H9 (cell line): ENCODE results near the gene SYNPO. TPM values are rescaled to one million over a fixed set of nuclear protein-coding genes. Genes with fewer than 3 reads are reported as not detected.

Experiments used
- DNase-seq: peaks from one replicate; pipeline ENCODE4 v3.0.0-alpha.2; 2017
- H2AFZ ChIP-seq: one replicate; pipeline ENCODE4 v1.6.1; 2013; ENCODE audit warnings: mild to moderate bottlenecking, low read length, control low read depth, moderate library complexity
- H2AK5ac ChIP-seq: 2 replicates; pipeline ENCODE4 v1.6.1; 2013; ENCODE audit warnings: low read length, control low read depth, mixed read lengths; ENCODE audit not compliant: insufficient read length
- H2BK120ac ChIP-seq: one replicate; pipeline ENCODE4 v1.6.1; 2013; ENCODE audit warnings: low read depth, mild to moderate bottlenecking, low read length, control low read depth, inconsistent platforms; ENCODE audit not compliant: poor library complexity, severe bottlenecking
- H2BK12ac ChIP-seq: 2 replicates; pipeline ENCODE4 v1.6.1; 2013; ENCODE audit warnings: low read length, control low read depth, mixed read lengths, low read depth; ENCODE audit not compliant: insufficient read length
- H2BK15ac ChIP-seq: 2 replicates; pipeline ENCODE4 v1.6.1; 2013; ENCODE audit warnings: low read depth, low read length, control low read depth
- H2BK20ac ChIP-seq: one replicate; pipeline ENCODE4 v1.6.1; 2013; ENCODE audit warnings: low read depth, mild to moderate bottlenecking, low read length, control low read depth, inconsistent platforms; ENCODE audit not compliant: poor library complexity, severe bottlenecking
- H2BK5ac ChIP-seq: 2 replicates; pipeline ENCODE4 v1.6.1; 2013; ENCODE audit warnings: low read length, control low read depth, mixed read lengths; ENCODE audit not compliant: insufficient read length
- H3K14ac ChIP-seq: 2 replicates; pipeline ENCODE4 v1.6.1; 2013; ENCODE audit warnings: low read length, control low read depth; ENCODE audit not compliant: insufficient read depth
- H3K18ac ChIP-seq: 2 replicates; pipeline ENCODE4 v1.6.1; 2013; ENCODE audit warnings: low read depth, mild to moderate bottlenecking, mixed read lengths, low read length, control low read depth; ENCODE audit not compliant: insufficient read length
- H3K23ac ChIP-seq: 2 replicates; pipeline ENCODE4 v1.6.1; 2013; ENCODE audit warnings: low read length, control low read depth, mixed read lengths, low read depth; ENCODE audit not compliant: insufficient read length
- H3K23me2 ChIP-seq: 2 replicates; pipeline ENCODE4 v1.6.1; 2013; ENCODE audit warnings: low read depth, mild to moderate bottlenecking, mixed read lengths, low read length, control low read depth; ENCODE audit not compliant: insufficient read length, poor library complexity, severe bottlenecking
- H3K27ac ChIP-seq: 2 replicates; pipeline ENCODE4 v1.5.1; 2013; ENCODE audit warnings: low read length, control low read depth, mixed read lengths, low read depth; ENCODE audit not compliant: insufficient read length
- H3K27me3 ChIP-seq: 2 replicates; pipeline ENCODE4 v1.6.1; 2013; ENCODE audit warnings: low read length, control low read depth, inconsistent platforms; ENCODE audit not compliant: insufficient read depth
- H3K4ac ChIP-seq: 2 replicates; pipeline ENCODE4 v1.6.1; 2013; ENCODE audit warnings: low read depth, mild to moderate bottlenecking, control low read depth, inconsistent platforms, low read length, moderate library complexity
- H3K4me1 ChIP-seq: 2 replicates; pipeline ENCODE4 v1.6.1; 2013; ENCODE audit warnings: low read length, control low read depth, inconsistent platforms; ENCODE audit not compliant: insufficient read depth
- H3K4me2 ChIP-seq: 2 replicates; pipeline ENCODE4 v1.6.1; 2013; ENCODE audit warnings: low read length, control low read depth, mixed read lengths; ENCODE audit not compliant: insufficient read length, insufficient read depth
- H3K56ac ChIP-seq: 2 replicates; pipeline ENCODE4 v1.6.1; 2013; ENCODE audit warnings: low read depth, mild to moderate bottlenecking, mixed read lengths, low read length, control low read depth; ENCODE audit not compliant: insufficient read length
- H3K79me1 ChIP-seq: 2 replicates; pipeline ENCODE4 v1.6.1; 2013; ENCODE audit warnings: low read depth, mild to moderate bottlenecking, moderate library complexity, low read length, control low read depth, inconsistent platforms; ENCODE audit not compliant: insufficient read depth, poor library complexity, severe bottlenecking
- H3K79me2 ChIP-seq: 2 replicates; pipeline ENCODE4 v1.6.1; 2013; ENCODE audit warnings: low read length, control low read depth, inconsistent platforms; ENCODE audit not compliant: insufficient read depth
- H3K9ac ChIP-seq: 2 replicates; pipeline ENCODE4 v1.6.1; 2013; ENCODE audit warnings: low read length, control low read depth, mixed read lengths; ENCODE audit not compliant: insufficient read length; ENCODE audit errors: extremely low read depth
- H3K9me3 ChIP-seq: one replicate; pipeline ENCODE4 v1.6.1; 2013; ENCODE audit warnings: low read depth, low read length, inconsistent platforms; ENCODE audit not compliant: control insufficient read depth
- H3T11ph ChIP-seq: one replicate; pipeline ENCODE4 v1.6.1; 2013; ENCODE audit warnings: mild to moderate bottlenecking, low read length, control low read depth, inconsistent platforms
- H4K20me1 ChIP-seq: one replicate; pipeline ENCODE4 v1.6.1; 2013; ENCODE audit not compliant: control insufficient read depth, insufficient read length, insufficient read depth
- H4K5ac ChIP-seq: 2 replicates; pipeline ENCODE4 v1.6.1; 2013; ENCODE audit warnings: low read depth, mild to moderate bottlenecking, mixed read lengths, low read length, control low read depth; ENCODE audit not compliant: insufficient read length
- H4K8ac ChIP-seq: replicated peaks from 2 replicates; pipeline ENCODE4 v1.6.1; 2013; ENCODE audit warnings: low read length, control low read depth, mixed read lengths, low read depth; ENCODE audit not compliant: insufficient read length
- H4K91ac ChIP-seq: 2 replicates; pipeline ENCODE4 v1.6.1; 2013; ENCODE audit warnings: low read depth, mild to moderate bottlenecking, moderate library complexity, mixed read lengths, low read length, control low read depth; ENCODE audit not compliant: insufficient read length
- H3K27ac Mint-ChIP-seq, 3 experiments: 2 replicates in 2 of 3; 3 replicates in 1 of 3; pipeline ENCODE4 v1.8.0; 2020 to 2021; ENCODE audit warnings: mixed read lengths in 3 of 3, mild to moderate bottlenecking in 1 of 3, moderate library complexity in 1 of 3
- H3K27me3 Mint-ChIP-seq: 2 replicates; pipeline ENCODE4 v1.8.0; 2021; ENCODE audit warnings: low read depth, mild to moderate bottlenecking, moderate library complexity, mixed read lengths
- H3K36me3 Mint-ChIP-seq, 3 experiments: 2 replicates in 2 of 3; 3 replicates in 1 of 3; pipeline ENCODE4 v1.8.0; 2020 to 2021; ENCODE audit warnings: low read depth in 3 of 3, mixed read lengths in 3 of 3; ENCODE audit not compliant: insufficient read depth in 1 of 3
- H3K4me1 Mint-ChIP-seq, 2 experiments: 2 replicates each; pipeline ENCODE4 v1.8.0; 2020; ENCODE audit warnings: mixed read lengths in 2 of 2
- H3K4me3 Mint-ChIP-seq, 2 experiments: 2 replicates in 1 of 2; 3 replicates in 1 of 2; pipeline ENCODE4 v1.8.0; 2020 to 2021; ENCODE audit warnings: mild to moderate bottlenecking in 2 of 2, mixed read lengths in 2 of 2, moderate library complexity in 1 of 2
- H3K9me3 Mint-ChIP-seq, 2 experiments: 2 replicates in 1 of 2; 3 replicates in 1 of 2; pipeline ENCODE4 v1.8.0; 2020; ENCODE audit warnings: mild to moderate bottlenecking in 2 of 2, mixed read lengths in 2 of 2, moderate library complexity in 1 of 2
- CTCF ChIP-seq: fragments of 200-600 bp; sonication (generic); conservative IDR thresholded peaks from 3 replicates; pipeline ENCODE4 v1.8.0; 2021; ENCODE audit warnings: antibody characterized with exemption, mild to moderate bottlenecking
- WGBS: extraction: QIAGEN DNeasy Blood & Tissue Kit; methylation state at CpG from one replicate; pipeline ENCODE4 v1.1.7; 2013; ENCODE audit warnings: missing lambda C conversion rate, low lambda C conversion rate, mixed read lengths; ENCODE audit not compliant: insufficient read length; ENCODE audit errors: extremely low coverage; 5-methylcytosine and 5-hydroxymethylcytosine counted together
- total RNA-seq: library from RNA; stranded (reverse); gene quantifications from 2 replicates; pipeline ENCODE4 v1.2.1, GENCODE V29; 2021

The SYNPO gene
- total RNA-seq, 1 experiment from 2014 or later = 1.7 TPM

GRCh38 chr5:150626853-150627276 is 13.6 kb upstream of the SYNPO start:
- H3K23ac ChIP-seq = no peak overlapping the region
- H3K4me3 Mint-ChIP-seq = no peak overlapping the region
- no peaks in the 10 kb centered on the region for H3K36me3 Mint-ChIP-seq
- no peak overlapping the region for H4K5ac ChIP-seq
- no CpG with 5 or more reads among the region's 5 CpGs for WGBS
- H2BK120ac ChIP-seq = no peak overlapping the region
- H3K79me2 ChIP-seq = no peaks in the 10 kb centered on the region
- H3K4me2 ChIP-seq = no peak overlapping the region
- no peak overlapping the region for H2BK5ac ChIP-seq
- H2BK15ac ChIP-seq = no peak overlapping the region
- H3K18ac ChIP-seq = no peak overlapping the region
- peaks cover 0 to 2% of the 10 kb centered on the region in 2 experiments; a peak in 2 of 5 replicates for H3K9me3 Mint-ChIP-seq
- peaks cover 35% of the 10 kb centered on the region for H3K27me3 Mint-ChIP-seq
- no peak overlapping the region for H3K27ac ChIP-seq
- no peak overlapping the region for H3T11ph ChIP-seq
- H3K14ac ChIP-seq = no peak overlapping the region
- no peak overlapping the region for H4K8ac ChIP-seq
- H2BK12ac ChIP-seq = no peak overlapping the region
- no peaks in the 10 kb centered on the region for H4K20me1 ChIP-seq
- peaks cover 23 to 42% of the 10 kb centered on the region in 2 experiments for H3K4me1 Mint-ChIP-seq
- H3K4me1 ChIP-seq = no peaks in the 10 kb centered on the region
- H3K9ac ChIP-seq = no peak overlapping the region
- no peak overlapping the region for H3K27ac Mint-ChIP-seq
- no peak for TF ChIP-seq CTCF
- no peak overlapping the region for H2BK20ac ChIP-seq
- no peaks in the 10 kb centered on the region for H3K79me1 ChIP-seq
- no peak for DNase-seq
- no peaks in the 10 kb centered on the region; the same call in 1 of the 2 replicates for H3K27me3 ChIP-seq
- no peak overlapping the region for H4K91ac ChIP-seq
- H3K9me3 ChIP-seq = no peaks in the 10 kb centered on the region
- H2AK5ac ChIP-seq = no peak overlapping the region
- peaks cover 4% of the 10 kb centered on the region for H3K23me2 ChIP-seq
- no peak overlapping the region for H2AFZ ChIP-seq
- H3K56ac ChIP-seq = no peak overlapping the region
- no peak overlapping the region for H3K4ac ChIP-seq
